ENCODE results near the gene DBX1.

Gene DBX1

GRCh38 chr11:20177136-20177535 is 16.9 kb upstream of the DBX1 start:
- H3K4me3 Mint-ChIP-seq: no peak overlapping the region

GRCh38 chr11:20172721-20173447 is 12.6 kb upstream of the DBX1 start:
- Mint-ChIP-seq H3K27me3 (ENCODE audit: low read depth) (peaks cover 16% of the 10 kb centered on the region), H3K4me1 (ENCODE audit: low read depth) (no peaks in the 10 kb centered on the region), H3K9me3 (peaks cover 9% of the 10 kb centered on the region), H3K36me3 (ENCODE audit: low read depth) (no peaks in the 10 kb centered on the region), H3K27ac (no peak overlapping the region), H3K4me3 (no peak overlapping the region)

More at GRCh38 chr11:20177136-20177535, 16.9 kb upstream of the DBX1 start:
- no peak overlapping the region for H3K27ac Mint-ChIP-seq
- no peaks in the 10 kb centered on the region for H3K36me3 Mint-ChIP-seq (ENCODE audit: low read depth)
- H3K4me1 Mint-ChIP-seq (ENCODE audit: low read depth): no peaks in the 10 kb centered on the region
- H3K9me3 Mint-ChIP-seq: peaks cover 7% of the 10 kb centered on the region
- peaks cover 20% of the 10 kb centered on the region for H3K27me3 Mint-ChIP-seq (ENCODE audit: low read depth)

GRCh38 chr11:20163783-20164481 is 3.7 kb upstream of the DBX1 start:
- Mint-ChIP-seq H3K4me3 (no peak overlapping the region), H3K36me3 (ENCODE audit: low read depth) (peaks cover 10% of the 10 kb centered on the region), H3K4me1 (ENCODE audit: low read depth) (peaks cover 3% of the 10 kb centered on the region), H3K9me3 (peaks cover 13% of the 10 kb centered on the region), H3K27me3 (ENCODE audit: low read depth) (peaks cover 72% of the 10 kb centered on the region), H3K27ac (no peak overlapping the region)

- peaks cover 21% of the 10 kb centered on the region for H3K9me3 Mint-ChIP-seq
- peaks cover 81% of the 10 kb centered on the region for H3K27me3 Mint-ChIP-seq (ENCODE audit: low read depth)
- H3K4me1 Mint-ChIP-seq (ENCODE audit: low read depth): peaks cover 6% of the 10 kb centered on the region
- peak overlapping the region; percentile 82 for H3K27ac Mint-ChIP-seq
- H3K4me3 Mint-ChIP-seq: no peak overlapping the region
- peaks cover 12% of the 10 kb centered on the region for H3K36me3 Mint-ChIP-seq (ENCODE audit: low read depth)
These were observed 2.8 kb upstream of the DBX1 start for GRCh38 chr11:20162824-20163782.

- peaks cover 16% of the 10 kb centered on the region for H3K36me3 Mint-ChIP-seq (ENCODE audit: low read depth)
- H3K4me1 Mint-ChIP-seq (ENCODE audit: low read depth): peaks cover 10% of the 10 kb centered on the region
- no peak overlapping the region for H3K4me3 Mint-ChIP-seq
- H3K27ac Mint-ChIP-seq: peak overlapping the region; percentile 65
- H3K9me3 Mint-ChIP-seq: peaks cover 21% of the 10 kb centered on the region
- H3K27me3 Mint-ChIP-seq (ENCODE audit: low read depth): peaks cover 82% of the 10 kb centered on the region
These were observed 1.9 kb upstream of the DBX1 start for GRCh38 chr11:20161923-20162744.

GRCh38 chr11:20161230-20161918 is 1.1 kb upstream of the DBX1 start:
- Mint-ChIP-seq H3K4me1 (ENCODE audit: low read depth) (peaks cover 10% of the 10 kb centered on the region), H3K36me3 (ENCODE audit: low read depth) (peaks cover 16% of the 10 kb centered on the region), H3K9me3 (peaks cover 21% of the 10 kb centered on the region), H3K4me3 (no peak overlapping the region), H3K27ac (no peak overlapping the region), H3K27me3 (ENCODE audit: low read depth) (peaks cover 87% of the 10 kb centered on the region)

GRCh38 chr11:20159466-20160381 is 551 bp downstream of the DBX1 start:
- peaks cover 14% of the 10 kb centered on the region for H3K4me1 Mint-ChIP-seq (ENCODE audit: low read depth)
- H3K27ac Mint-ChIP-seq: peak overlapping the region; percentile 58
- H3K9me3 Mint-ChIP-seq: peaks cover 21% of the 10 kb centered on the region
- H3K4me3 Mint-ChIP-seq: no peak overlapping the region
- peaks cover 18% of the 10 kb centered on the region for H3K36me3 Mint-ChIP-seq (ENCODE audit: low read depth)
- H3K27me3 Mint-ChIP-seq (ENCODE audit: low read depth): peaks cover 91% of the 10 kb centered on the region

- Mint-ChIP-seq H3K4me3 (peak overlapping the region; percentile 10), H3K36me3 (ENCODE audit: low read depth) (peaks cover 18% of the 10 kb centered on the region), H3K9me3 (peaks cover 21% of the 10 kb centered on the region), H3K4me1 (ENCODE audit: low read depth) (peaks cover 14% of the 10 kb centered on the region), H3K27ac (peak overlapping the region; percentile 59), H3K27me3 (ENCODE audit: low read depth) (peaks cover 83% of the 10 kb centered on the region)
These were observed 1.5 kb downstream of the DBX1 start for GRCh38 chr11:20158597-20159257.

GRCh38 chr11:20157728-20158127 is 2.5 kb downstream of the DBX1 start:
- no peak overlapping the region for H3K27ac Mint-ChIP-seq
- peaks cover 77% of the 10 kb centered on the region for H3K27me3 Mint-ChIP-seq (ENCODE audit: low read depth)
- H3K9me3 Mint-ChIP-seq: peaks cover 21% of the 10 kb centered on the region
- peaks cover 14% of the 10 kb centered on the region for H3K4me1 Mint-ChIP-seq (ENCODE audit: low read depth)
- peaks cover 18% of the 10 kb centered on the region for H3K36me3 Mint-ChIP-seq (ENCODE audit: low read depth)
- H3K4me3 Mint-ChIP-seq: no peak overlapping the region

- Mint-ChIP-seq H3K27ac (no peak overlapping the region), H3K36me3 (ENCODE audit: low read depth) (peaks cover 14% of the 10 kb centered on the region), H3K4me3 (no peak overlapping the region), H3K9me3 (peaks cover 18% of the 10 kb centered on the region), H3K27me3 (ENCODE audit: low read depth) (peaks cover 70% of the 10 kb centered on the region), H3K4me1 (ENCODE audit: low read depth) (peaks cover 14% of the 10 kb centered on the region)
These were observed 3.2 kb downstream of the DBX1 start for GRCh38 chr11:20156876-20157613.

- Mint-ChIP-seq H3K27ac (peak overlapping the region; percentile 57), H3K9me3 (peaks cover 15% of the 10 kb centered on the region), H3K4me1 (ENCODE audit: low read depth) (peaks cover 14% of the 10 kb centered on the region), H3K36me3 (ENCODE audit: low read depth) (peaks cover 11% of the 10 kb centered on the region), H3K27me3 (ENCODE audit: low read depth) (peaks cover 65% of the 10 kb centered on the region), H3K4me3 (peak overlapping the region; percentile 21)
These were observed 3.9 kb downstream of the DBX1 start for GRCh38 chr11:20156280-20156875.
